Measurements from ENCODE around the gene RNF208.
A peak's percentile ranks its signal among the peaks of the same experiment; 100 is the strongest.

RNF208 gene

GRCh38 chr9:137266585-137267453, 44.8 kb upstream of the RNF208 start:
- peak overlapping the region; percentile 98 for H3K27ac ChIP-seq
- TF ChIP-seq CTCF (IDR thresholded peaks at IDR 0.05) (no peak), ZFX (IDR thresholded peaks at IDR 0.05; ENCODE audit: borderline replicate concordance) (no peak)

GRCh38 chr9:137266162-137266527, 44.1 kb upstream of the RNF208 start:
- no peak for TF ChIP-seq CTCF (IDR thresholded peaks at IDR 0.05)
- no peak for TF ChIP-seq ZFX (IDR thresholded peaks at IDR 0.05; ENCODE audit: borderline replicate concordance)
- H3K27ac ChIP-seq = peak overlapping the region; percentile 98

GRCh38 chr9:137265496-137266161, 43.6 kb upstream of the RNF208 start:
- H3K27ac ChIP-seq = peak overlapping the region; percentile 98
- TF ChIP-seq ZFX (IDR thresholded peaks at IDR 0.05; ENCODE audit: borderline replicate concordance) (no peak), CTCF (IDR thresholded peaks at IDR 0.05) (no peak)

GRCh38 chr9:137264067-137264466, 42.0 kb upstream of the RNF208 start:
- no peak for TF ChIP-seq ZFX (IDR thresholded peaks at IDR 0.05; ENCODE audit: borderline replicate concordance)
- TF ChIP-seq CTCF (IDR thresholded peaks at IDR 0.05) = no peak
- H3K27ac ChIP-seq = peak overlapping the region; percentile 98; the same call in 1 of the 2 replicates

GRCh38 chr9:137263506-137263905, 41.5 kb upstream of the RNF208 start:
- no peak for TF ChIP-seq CTCF (IDR thresholded peaks at IDR 0.05)
- TF ChIP-seq ZFX (IDR thresholded peaks at IDR 0.05; ENCODE audit: borderline replicate concordance) = no peak

GRCh38 chr9:137262909-137263285, 40.9 kb upstream of the RNF208 start:
- TF ChIP-seq CTCF (IDR thresholded peaks at IDR 0.05) (no peak), ZFX (IDR thresholded peaks at IDR 0.05; ENCODE audit: borderline replicate concordance) (no peak)
- peak overlapping the region; percentile 45 for H3K27ac ChIP-seq

More at GRCh38 chr9:137263506-137263905, 41.5 kb upstream of the RNF208 start:
- 0 out of 2 replicates have a peak overlapping the region, but pooled peaks have one; percentile 98 for H3K27ac ChIP-seq

Data from 22Rv1 (cell line).